Measurements from ENCODE around the gene ZNF507. TPM values are rescaled to one million over a fixed set of nuclear protein-coding genes. Genes with fewer than 3 reads are reported as not detected.

Gene ZNF507
- total and polyA plus RNA-seq, 9 of the 15 experiments (the other 6 are each of a cell fraction or from before 2014, with no cell fraction given): 2.9 to 25.0 (median 10.4) TPM

GRCh38 chr19:32318884-32319520 is 26.4 kb upstream of the ZNF507 start:
- H3K4me3 ChIP-seq: no peak overlapping the region
- no TSS peak for BruUV-seq (replicated peaks)
- CTCF ChIA-PET (ENCODE audit: low intra/inter-chr PET ratio): interaction anchor here (0.6 kb wide), 1 partner anchor 249 kb away, joined by 5 read pairs; no protein-coding TSS in a partner anchor
- H2AFZ ChIP-seq (ENCODE audit: low read depth, low read length): no peak overlapping the region
- peaks cover 19 to 26% of the 10 kb centered on the region in 2 experiments for H3K27me3 ChIP-seq (ENCODE audit: control insufficient read depth in 2 of 2, insufficient read depth in 2 of 2, low read length in 2 of 2)
- peak; percentile 82 for FAIRE-seq
- no peaks in the 10 kb centered on the region for H3K79me2 ChIP-seq (ENCODE audit: control insufficient read depth, insufficient read depth, low read length)
- peak; percentile 90 for ATAC-seq
- no peaks in the 10 kb centered on the region for H3K36me3 ChIP-seq (ENCODE audit: control insufficient read depth, insufficient read depth, low read length)
- H3K9me1 ChIP-seq (ENCODE audit: control insufficient read depth, insufficient read depth, low read length): no peaks in the 10 kb centered on the region
- H3K4me1 ChIP-seq (replicated peaks in 1 of 2; ENCODE audit: control insufficient read depth in 2 of 2, insufficient read depth in 2 of 2, low read length in 2 of 2): no peaks in the 10 kb centered on the region; a peak in 1 of 5 replicates
- H4K20me1 ChIP-seq (replicated peaks; ENCODE audit: control insufficient read depth, insufficient read depth, low read length): no peaks in the 10 kb centered on the region
- H3K9ac ChIP-seq (ENCODE audit: insufficient read depth in 1 of 2, low read depth in 2 of 2, low read length in 2 of 2): peak overlapping the region in 1 of 2 experiments; percentile 31; a peak in 1 of 4 replicates
- 0% methylated on average over 5 of the region's 5 CpGs for WGBS (ENCODE audit: insufficient coverage, low coverage, missing lambda C conversion rate)
- no peak overlapping the region for H3K27ac ChIP-seq (ENCODE audit: extremely low read depth, low read depth, low read length)
- peak; percentile 42 to 50 (median 48) for DNase-seq (ENCODE audit: extremely low read depth in 1 of 4, low spot score in 3 of 4)
- no peak overlapping the region for H3K4me2 ChIP-seq (ENCODE audit: insufficient read depth, low read length)
- in situ Hi-C loops (cut with MboI): no loop called here
- H3K9me3 ChIP-seq (replicated peaks; ENCODE audit: control insufficient read depth, insufficient read depth, low read depth, low read length): no peaks in the 10 kb centered on the region
- POLR2A ChIA-PET: interaction anchor here (0.5 to 1.2 kb wide), 3 partner anchors 13 to 31 kb away, joined by 4 to 6 read pairs (median 4); no protein-coding TSS in a partner anchor
- intact Hi-C loops (cut with micrococcal nuclease): no loop called here
- TF ChIP-seq, protein P1, sequence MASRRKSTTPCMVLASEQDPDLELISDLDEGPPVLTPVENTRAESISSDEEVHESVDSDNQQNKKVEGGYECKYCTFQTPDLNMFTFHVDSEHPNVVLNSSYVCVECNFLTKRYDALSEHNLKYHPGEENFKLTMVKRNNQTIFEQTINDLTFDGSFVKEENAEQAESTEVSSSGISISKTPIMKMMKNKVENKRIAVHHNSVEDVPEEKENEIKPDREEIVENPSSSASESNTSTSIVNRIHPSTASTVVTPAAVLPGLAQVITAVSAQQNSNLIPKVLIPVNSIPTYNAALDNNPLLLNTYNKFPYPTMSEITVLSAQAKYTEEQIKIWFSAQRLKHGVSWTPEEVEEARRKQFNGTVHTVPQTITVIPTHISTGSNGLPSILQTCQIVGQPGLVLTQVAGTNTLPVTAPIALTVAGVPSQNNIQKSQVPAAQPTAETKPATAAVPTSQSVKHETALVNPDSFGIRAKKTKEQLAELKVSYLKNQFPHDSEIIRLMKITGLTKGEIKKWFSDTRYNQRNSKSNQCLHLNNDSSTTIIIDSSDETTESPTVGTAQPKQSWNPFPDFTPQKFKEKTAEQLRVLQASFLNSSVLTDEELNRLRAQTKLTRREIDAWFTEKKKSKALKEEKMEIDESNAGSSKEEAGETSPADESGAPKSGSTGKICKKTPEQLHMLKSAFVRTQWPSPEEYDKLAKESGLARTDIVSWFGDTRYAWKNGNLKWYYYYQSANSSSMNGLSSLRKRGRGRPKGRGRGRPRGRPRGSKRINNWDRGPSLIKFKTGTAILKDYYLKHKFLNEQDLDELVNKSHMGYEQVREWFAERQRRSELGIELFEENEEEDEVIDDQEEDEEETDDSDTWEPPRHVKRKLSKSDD (conservative IDR thresholded peaks at IDR 0.05; ENCODE audit: low read length): no peak
- TF ChIP-seq JUND (IDR thresholded peaks at IDR 0.05; ENCODE audit: borderline replicate concordance, low read depth, low read length) (0 out of 2 replicates have a peak, but pooled peaks have one; percentile 33), JUND (tag; IDR thresholded peaks at IDR 0.05; ENCODE audit: borderline replicate concordance, low read depth, low read length) (no peak), RAD51 (IDR thresholded peaks at IDR 0.05; ENCODE audit: borderline replicate concordance, low read depth) (no peak), CREB1 (IDR thresholded peaks at IDR 0.05) (no peak), CREB1 (CRISPR knock-in tag; IDR thresholded peaks at IDR 0.05) (no peak), VEZF1 (CRISPR knock-in tag; IDR thresholded peaks at IDR 0.05) (peak; percentile 41; the same call in 1 of the 2 replicates), ARID1B (IDR thresholded peaks at IDR 0.05) (no peak), SMARCC2 (IDR thresholded peaks at IDR 0.05; ENCODE audit: low read depth) (no peak), FOXJ3 (CRISPR knock-in tag; IDR thresholded peaks at IDR 0.05) (no peak), ZBED1 (IDR thresholded peaks at IDR 0.05) (no peak), EGR1 (conservative IDR thresholded peaks at IDR 0.05) (0 out of 2 replicates have a peak, but pooled peaks have one; percentile 7), ATF7 (IDR thresholded peaks at IDR 0.05) (no peak), ZNF778 (CRISPR knock-in tag; IDR thresholded peaks at IDR 0.05) (no peak), SRSF7 (optimal IDR thresholded peaks at IDR 0.05; ENCODE audit: low read depth, low read length) (no peak), RBM14 (IDR thresholded peaks at IDR 0.05; ENCODE audit: borderline replicate concordance, insufficient read depth, low read depth, low read length) (no peak), RUNX1 (IDR thresholded peaks at IDR 0.05; ENCODE audit: low read depth) (no peak), ESRRB (CRISPR knock-in tag; IDR thresholded peaks at IDR 0.05; ENCODE audit: borderline replicate concordance) (no peak), DPF2 (IDR thresholded peaks at IDR 0.05) (no peak)
